T-helper 2 cell treated with Interferon-gamma antibody and Interleukin-4, amounts not matched to agents 5 μg/mL and 100 μg/mL, for 36 hours (primary cell): ENCODE data around the gene NAMPT.
A peak's percentile ranks its signal among the peaks of the same experiment; 100 is the strongest.
"Not testable (repeated sequence)": the region's sequence is repeated elsewhere in the genome, so short reads cannot be mapped to it uniquely, and the experiment has no call there.

Experiments used
- DNase-seq: peaks from one replicate; pipeline ENCODE4 v3.0.0; 2021; ENCODE audit warnings: low spot score
- H3K27ac Mint-ChIP-seq: one replicate; pipeline ENCODE4 v1.8.0; 2021; ENCODE audit warnings: mild to moderate bottlenecking, mixed read lengths
- H3K27me3 Mint-ChIP-seq: one replicate; pipeline ENCODE4 v1.8.0; 2021; ENCODE audit warnings: low read depth, mixed read lengths
- H3K36me3 Mint-ChIP-seq: one replicate; pipeline ENCODE4 v1.8.0; 2021; ENCODE audit warnings: low read depth, mixed read lengths
- H3K4me1 Mint-ChIP-seq: one replicate; pipeline ENCODE4 v1.8.0; 2021; ENCODE audit warnings: low read depth, mixed read lengths
- H3K4me3 Mint-ChIP-seq: one replicate; pipeline ENCODE4 v1.8.0; 2022; ENCODE audit warnings: mild to moderate bottlenecking, moderate library complexity, mixed read lengths
- H3K9me3 Mint-ChIP-seq: one replicate; pipeline ENCODE4 v1.8.0; 2021; ENCODE audit warnings: mixed read lengths

Gene NAMPT

DNA sequence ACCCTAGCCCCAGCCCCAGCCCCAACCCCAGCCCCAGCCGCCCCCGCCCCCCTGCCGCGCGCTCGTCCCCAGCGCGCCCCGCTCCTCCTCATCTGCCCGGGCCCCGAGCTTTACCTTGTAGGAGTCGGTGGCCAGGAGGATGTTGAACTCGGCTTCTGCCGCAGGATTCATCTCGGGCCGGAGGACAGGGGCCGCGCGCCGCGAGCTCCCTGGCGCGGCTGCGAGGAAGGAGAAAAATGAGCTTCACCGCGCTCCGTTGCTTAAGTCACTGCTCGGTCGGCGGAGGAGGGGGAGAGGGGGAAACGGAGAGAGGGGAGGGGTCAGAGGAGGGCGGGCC lies at the start of gene NAMPT:
NAMPT (minus strand) TSS at position 270 of the 337 bp plus-strand sequence; CDS start at position 171, 99 bp downstream.
- no peaks in the 10 kb centered on the region for H3K27me3 Mint-ChIP-seq
- H3K27ac Mint-ChIP-seq: peak within 1 kb of the TSS; percentile 98
- no peaks in the 10 kb centered on the region for H3K9me3 Mint-ChIP-seq
- H3K36me3 Mint-ChIP-seq: peaks cover 10% of the 10 kb centered on the region
- no peak for DNase-seq
- H3K4me1 Mint-ChIP-seq: peaks cover 42% of the 10 kb centered on the region
- H3K4me3 Mint-ChIP-seq: peak within 1 kb of the TSS; percentile 96

DNA sequence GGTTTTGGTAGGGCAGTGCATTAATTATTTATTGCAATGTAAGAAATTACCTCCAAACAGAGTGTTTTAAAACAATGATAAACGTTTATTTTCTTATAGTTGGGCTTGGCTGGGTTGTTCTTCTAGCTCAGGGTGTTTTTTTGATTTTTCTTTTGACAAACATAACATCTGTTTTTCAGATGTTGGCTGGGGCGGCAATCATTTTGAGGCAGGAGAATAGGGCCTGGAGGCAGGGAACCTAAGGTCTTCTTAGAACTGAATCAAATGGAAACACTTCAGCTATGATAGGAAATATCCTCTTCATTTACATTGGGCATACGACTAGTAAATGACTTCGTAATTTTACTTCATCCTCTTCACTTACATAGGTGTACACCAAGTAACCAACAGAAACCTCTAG lies 47.4 kb upstream of the NAMPT start:
- H3K27ac Mint-ChIP-seq: no peak overlapping the region
- H3K4me3 Mint-ChIP-seq: no peak overlapping the region
- DNase-seq: no peak
- H3K36me3 Mint-ChIP-seq: peaks cover 2% of the 10 kb centered on the region
- H3K4me1 Mint-ChIP-seq: peaks cover 1% of the 10 kb centered on the region
- H3K27me3 Mint-ChIP-seq: peaks cover 3% of the 10 kb centered on the region
- peaks cover 3% of the 10 kb centered on the region for H3K9me3 Mint-ChIP-seq

DNA sequence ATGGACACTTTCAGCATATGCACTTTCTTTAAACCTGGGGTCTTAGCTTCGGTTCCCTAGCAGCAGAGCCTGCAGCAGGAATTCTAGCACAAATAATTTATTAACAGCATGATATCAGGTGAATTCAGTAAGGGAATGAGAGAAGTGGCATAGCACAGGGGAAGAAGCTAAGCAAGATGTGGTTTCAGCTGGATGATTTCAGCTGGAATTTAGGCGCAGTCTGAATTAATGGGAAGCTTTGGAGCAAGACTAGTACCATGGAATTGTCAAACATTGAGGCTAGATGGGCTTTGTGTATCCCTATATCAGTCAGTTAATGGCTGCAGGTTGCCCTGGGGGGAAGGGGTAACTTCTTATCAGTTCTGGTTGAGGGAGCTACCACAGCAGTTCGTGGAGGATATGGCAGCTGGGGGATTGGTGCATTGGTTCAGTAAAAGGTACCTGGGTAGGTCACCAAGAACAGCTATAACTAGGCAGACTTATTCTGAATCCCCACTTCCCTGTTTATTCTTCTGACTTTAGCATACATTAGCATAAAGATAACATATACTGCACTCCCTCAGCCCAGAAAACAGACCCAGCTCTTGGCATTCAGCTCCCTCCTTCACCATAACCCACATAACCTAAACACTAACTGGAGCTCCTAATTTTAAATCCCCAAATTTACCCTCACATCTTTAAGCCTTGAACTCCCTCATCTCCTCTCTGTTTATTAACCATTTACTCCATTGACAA lies 46.8 kb upstream of the NAMPT start:
- no peak overlapping the region for H3K27ac Mint-ChIP-seq
- peaks cover 1% of the 10 kb centered on the region for H3K4me1 Mint-ChIP-seq
- H3K4me3 Mint-ChIP-seq: no peak overlapping the region
- DNase-seq: no peak
- no peaks in the 10 kb centered on the region for H3K9me3 Mint-ChIP-seq
- H3K36me3 Mint-ChIP-seq: no peaks in the 10 kb centered on the region
- H3K27me3 Mint-ChIP-seq: peaks cover 3% of the 10 kb centered on the region

DNA sequence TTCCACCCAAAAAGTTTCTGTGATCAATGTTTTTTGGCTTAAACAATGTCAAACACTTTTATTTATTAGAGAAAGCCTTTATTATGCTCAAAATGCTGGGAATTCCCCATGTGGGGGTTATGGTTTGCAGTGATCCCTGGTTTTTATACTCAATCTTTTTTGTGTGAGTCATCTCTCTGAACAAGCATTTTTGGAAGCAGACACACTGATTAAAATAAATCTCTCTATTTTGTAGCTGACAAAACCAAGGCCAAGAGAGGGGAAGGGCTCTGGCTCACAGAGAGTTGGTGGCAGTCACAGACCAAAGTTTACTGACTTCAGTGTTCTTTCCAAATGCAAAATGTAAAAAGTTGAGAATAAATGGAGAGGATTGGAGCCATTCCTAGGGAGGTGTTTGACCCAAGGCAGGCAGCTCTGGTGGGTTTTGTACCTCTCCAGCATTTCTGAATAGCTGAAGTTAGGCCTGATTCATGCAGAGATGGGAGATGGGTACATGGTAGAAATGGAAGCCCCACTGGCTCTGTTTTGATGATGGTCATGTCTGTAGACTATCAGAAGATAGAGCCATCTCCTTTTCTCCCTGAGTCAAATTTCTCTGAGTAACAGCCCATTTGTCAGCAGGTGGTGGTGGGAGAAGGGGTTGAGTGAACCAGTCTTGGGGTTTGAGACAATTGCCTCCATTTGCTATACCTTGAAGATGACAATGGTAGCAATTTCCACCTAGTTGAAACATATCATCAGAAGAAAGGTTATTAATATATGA lies 45.4 kb upstream of the NAMPT start:
- peaks cover 3% of the 10 kb centered on the region for H3K27me3 Mint-ChIP-seq
- H3K4me3 Mint-ChIP-seq: no peak overlapping the region
- H3K27ac Mint-ChIP-seq: no peak overlapping the region
- H3K4me1 Mint-ChIP-seq: peaks cover 1% of the 10 kb centered on the region
- DNase-seq: peak; percentile 23
- no peaks in the 10 kb centered on the region for H3K9me3 Mint-ChIP-seq
- no peaks in the 10 kb centered on the region for H3K36me3 Mint-ChIP-seq

DNA sequence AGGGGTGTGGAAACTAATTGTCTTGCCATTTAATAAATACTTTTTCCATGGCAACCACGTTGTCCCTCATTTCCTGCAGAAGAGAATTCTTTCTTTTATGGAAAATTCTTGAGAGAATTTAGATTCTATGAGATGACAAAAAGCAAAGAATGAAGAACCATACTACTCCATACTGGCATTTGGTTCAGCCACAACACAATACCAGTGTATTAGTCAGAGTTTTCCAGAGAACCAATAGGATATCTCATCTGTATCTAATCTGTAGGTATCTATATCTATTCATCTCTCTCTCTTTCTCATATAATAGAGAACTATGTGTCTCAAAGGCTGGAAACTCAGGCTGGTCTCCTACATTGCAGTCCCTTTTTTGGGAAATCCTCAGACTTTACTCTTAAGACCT lies 44.6 kb upstream of the NAMPT start:
- Mint-ChIP-seq H3K36me3 (no peaks in the 10 kb centered on the region), H3K27ac (no peak overlapping the region)
- DNase-seq: no peak

DNA sequence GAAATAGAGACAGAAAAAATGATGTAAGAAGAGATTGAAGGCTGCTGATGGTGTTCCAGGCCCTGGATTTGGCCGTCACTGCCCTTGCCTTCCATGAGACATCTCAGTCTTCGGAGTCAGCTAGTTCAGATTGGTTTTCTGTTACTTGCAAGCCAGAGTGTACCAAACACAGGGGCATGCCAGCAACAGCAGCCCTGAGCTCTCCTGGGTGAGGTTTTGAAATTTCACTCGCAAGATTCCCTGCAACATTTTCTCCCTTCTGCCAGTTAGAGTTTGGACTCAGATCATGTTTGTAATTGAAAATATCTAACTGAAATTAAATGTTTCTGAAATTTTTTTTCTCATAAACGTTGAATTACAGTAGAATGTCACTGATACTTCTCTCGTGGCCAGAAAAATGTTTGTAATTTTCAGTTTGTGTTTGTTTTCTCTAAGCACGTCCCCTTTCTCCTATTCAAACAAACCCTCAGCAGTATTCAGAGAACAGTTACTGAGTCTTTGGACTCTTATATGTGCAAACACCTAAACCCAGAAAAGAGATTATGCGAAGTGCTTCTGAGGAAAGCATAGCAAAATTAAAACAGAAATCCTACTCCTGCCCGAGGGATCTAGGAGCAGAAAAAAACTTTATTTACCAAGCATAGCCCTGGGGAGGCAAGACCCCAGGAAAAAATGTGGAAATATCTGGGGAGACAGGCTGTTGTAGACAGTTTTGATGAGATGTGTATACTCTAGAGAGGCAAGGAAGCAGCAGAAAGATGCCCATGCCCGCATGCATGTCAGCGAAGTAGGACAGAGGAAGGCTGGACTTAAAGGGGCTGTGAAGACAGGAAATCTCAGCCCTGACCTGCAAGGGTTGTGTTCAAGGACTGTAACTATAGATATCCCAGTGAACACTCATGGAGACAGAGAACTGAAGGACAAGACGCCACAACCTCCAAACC lies 43.0 kb upstream of the NAMPT start:
- Mint-ChIP-seq H3K27me3 (peaks cover 3% of the 10 kb centered on the region), H3K36me3 (no peaks in the 10 kb centered on the region)

More for the DNA sequence above, 44.6 kb upstream of the NAMPT start:
- Mint-ChIP-seq H3K4me3 (no peak overlapping the region), H3K27me3 (peaks cover 3% of the 10 kb centered on the region), H3K9me3 (no peaks in the 10 kb centered on the region), H3K4me1 (peaks cover 1% of the 10 kb centered on the region)

DNA sequence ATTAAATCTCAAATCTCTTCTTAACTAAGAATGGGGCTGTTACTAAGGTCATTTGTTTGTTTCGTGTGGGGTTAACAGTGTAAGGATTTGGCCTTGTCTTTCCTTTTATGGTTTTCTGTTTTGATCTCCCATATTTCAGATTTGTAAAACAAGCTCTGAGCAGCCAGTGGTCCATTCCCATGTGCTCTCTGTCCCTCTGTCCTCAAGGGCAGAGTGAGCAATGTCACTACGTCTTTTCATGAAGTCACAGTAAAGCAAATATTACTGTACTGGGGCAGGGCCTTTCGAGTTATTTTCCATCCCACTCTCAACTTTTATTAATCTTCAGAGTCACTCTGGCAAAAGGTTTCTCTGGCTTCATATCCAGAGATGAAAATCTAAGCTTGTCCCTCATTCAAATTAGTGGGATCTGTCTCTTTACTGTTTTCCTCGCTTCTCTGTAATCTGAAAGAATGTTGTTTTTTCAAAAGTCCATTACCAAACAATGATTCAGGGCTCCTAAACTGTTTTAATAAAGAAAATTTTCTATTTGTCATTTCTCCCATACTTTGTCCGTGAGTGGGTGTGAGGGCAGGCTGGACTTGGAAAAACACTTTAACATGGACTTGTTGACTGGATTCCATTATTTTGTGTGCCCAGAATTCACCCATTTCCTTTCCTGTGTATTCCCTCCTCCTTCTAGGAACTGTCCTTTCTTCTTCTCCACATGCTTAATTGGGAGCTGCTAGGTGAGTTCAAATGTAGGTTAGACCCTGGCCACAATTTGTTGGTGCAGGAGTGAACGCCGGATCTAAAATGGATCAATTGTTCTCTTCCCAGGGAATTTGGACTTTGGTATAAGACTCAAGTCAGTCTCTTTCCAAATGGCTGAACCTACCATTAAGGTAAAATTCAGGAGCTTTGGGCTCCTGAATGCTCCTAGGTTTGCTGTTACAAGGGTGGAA lies 42.1 kb upstream of the NAMPT start:
- peaks cover 5% of the 10 kb centered on the region for H3K9me3 Mint-ChIP-seq
- H3K36me3 Mint-ChIP-seq: no peaks in the 10 kb centered on the region
- H3K4me3 Mint-ChIP-seq: no peak overlapping the region
- no peak overlapping the region for H3K27ac Mint-ChIP-seq
- no peaks in the 10 kb centered on the region for H3K4me1 Mint-ChIP-seq
- H3K27me3 Mint-ChIP-seq: peaks cover 10% of the 10 kb centered on the region
- no peak for DNase-seq

More for the DNA sequence above, 43.0 kb upstream of the NAMPT start:
- no peaks in the 10 kb centered on the region for H3K9me3 Mint-ChIP-seq
- no peak for DNase-seq
- H3K27ac Mint-ChIP-seq: no peak overlapping the region
- no peak overlapping the region for H3K4me3 Mint-ChIP-seq
- peaks cover under 1% of the 10 kb centered on the region for H3K4me1 Mint-ChIP-seq

DNA sequence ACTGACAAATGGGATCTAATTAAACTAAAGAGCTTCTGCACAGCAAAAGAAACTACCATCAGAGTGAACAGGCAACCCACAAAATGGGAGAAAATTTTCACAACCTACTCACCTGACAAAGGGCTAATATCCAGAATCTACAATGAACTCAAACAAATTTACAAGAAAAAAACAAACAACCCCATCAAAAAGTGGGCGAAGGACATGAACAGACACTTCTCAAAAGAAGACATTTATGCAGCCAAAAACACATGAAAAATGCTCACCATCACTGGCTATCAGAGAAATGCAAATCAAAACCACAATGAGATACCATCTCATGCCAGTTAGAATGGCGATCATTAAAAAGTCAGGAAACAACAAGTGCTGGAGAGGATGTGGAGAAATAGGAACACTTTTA lies 39.7 kb upstream of the NAMPT start:
- H3K4me3 Mint-ChIP-seq, DNase-seq, H3K27ac Mint-ChIP-seq, H3K4me1 Mint-ChIP-seq, H3K9me3 Mint-ChIP-seq, H3K36me3 Mint-ChIP-seq: not testable (repeated sequence)
- peaks cover 16% of the 10 kb centered on the region for H3K27me3 Mint-ChIP-seq

DNA sequence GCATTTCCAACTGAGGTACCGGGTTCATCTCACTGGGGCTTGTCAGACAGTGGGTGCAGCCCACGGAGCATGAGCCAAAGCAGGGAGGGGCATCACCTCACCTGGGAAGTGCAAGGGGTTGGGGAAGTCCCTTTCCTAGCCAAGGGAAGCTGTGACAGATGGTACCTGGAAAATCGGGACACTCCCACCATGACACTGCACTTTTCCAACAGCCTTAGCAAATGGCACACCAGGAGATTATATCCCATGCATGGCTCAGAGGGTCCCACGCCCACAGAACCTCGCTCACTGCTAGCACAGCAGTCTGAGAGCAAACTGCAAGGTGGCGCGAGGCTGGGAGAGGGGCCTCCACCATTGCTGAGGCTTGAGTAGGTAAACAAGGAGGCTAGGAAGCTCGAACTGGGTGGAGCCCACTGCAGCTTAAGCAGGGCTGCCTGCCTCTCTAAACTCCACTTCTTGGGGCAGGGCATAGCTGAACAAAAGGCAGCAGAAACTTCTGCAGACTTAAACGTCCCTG lies 35.5 kb upstream of the NAMPT start:
- not testable (repeated sequence) for H3K27ac Mint-ChIP-seq, H3K9me3 Mint-ChIP-seq, DNase-seq, H3K4me1 Mint-ChIP-seq, H3K4me3 Mint-ChIP-seq, H3K36me3 Mint-ChIP-seq
- peaks cover 15% of the 10 kb centered on the region for H3K27me3 Mint-ChIP-seq

DNA sequence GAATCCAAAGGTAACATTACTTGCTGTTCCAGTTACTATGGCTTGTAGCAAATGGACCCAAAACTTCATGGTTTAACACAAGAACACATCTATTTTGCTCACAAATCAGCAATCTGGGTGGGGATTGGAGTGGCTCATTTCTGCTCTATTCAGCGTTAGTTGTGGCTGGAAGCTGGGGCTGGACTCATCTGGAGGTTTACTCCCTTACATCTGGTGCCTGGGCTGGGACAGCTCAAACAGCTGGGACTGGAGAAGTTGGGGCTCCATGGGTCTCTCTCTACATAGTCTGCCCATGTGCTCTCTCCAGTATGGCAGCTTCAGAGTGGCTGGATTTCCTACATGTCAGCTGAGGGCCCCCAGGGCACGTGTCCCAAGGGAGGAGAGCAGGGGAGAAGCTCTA lies 33.7 kb upstream of the NAMPT start:
- Mint-ChIP-seq H3K4me3 (no peak overlapping the region), H3K36me3 (no peaks in the 10 kb centered on the region), H3K9me3 (peaks cover 10% of the 10 kb centered on the region), H3K27me3 (peaks cover 15% of the 10 kb centered on the region), H3K4me1 (peaks cover 10% of the 10 kb centered on the region), H3K27ac (no peak overlapping the region)
- DNase-seq: no peak

DNA sequence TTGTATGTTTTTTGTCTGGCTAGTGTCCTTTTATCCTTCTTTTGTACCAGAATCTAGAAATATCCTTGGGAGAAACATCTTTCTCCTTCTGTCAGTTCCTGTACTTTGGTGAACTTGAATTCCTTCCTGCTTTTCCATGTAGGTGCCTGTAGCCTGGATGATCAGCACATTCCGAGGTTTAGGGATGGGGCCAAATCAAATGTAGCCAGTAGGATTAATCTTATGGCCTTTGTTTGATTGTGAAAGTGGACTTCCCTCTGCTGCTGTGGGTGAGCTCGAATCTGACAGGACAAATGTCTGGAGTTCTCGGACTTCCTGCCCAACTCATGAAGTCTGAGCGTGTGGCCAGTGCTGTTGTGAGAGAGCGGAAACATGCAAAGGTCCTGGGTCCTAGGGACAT lies 33.2 kb upstream of the NAMPT start:
- H3K4me1 Mint-ChIP-seq: peaks cover 10% of the 10 kb centered on the region
- no peak overlapping the region for H3K27ac Mint-ChIP-seq
- peaks cover 10% of the 10 kb centered on the region for H3K9me3 Mint-ChIP-seq
- H3K27me3 Mint-ChIP-seq: peaks cover 15% of the 10 kb centered on the region
- H3K4me3 Mint-ChIP-seq: no peak overlapping the region
- DNase-seq: no peak
- no peaks in the 10 kb centered on the region for H3K36me3 Mint-ChIP-seq

DNA sequence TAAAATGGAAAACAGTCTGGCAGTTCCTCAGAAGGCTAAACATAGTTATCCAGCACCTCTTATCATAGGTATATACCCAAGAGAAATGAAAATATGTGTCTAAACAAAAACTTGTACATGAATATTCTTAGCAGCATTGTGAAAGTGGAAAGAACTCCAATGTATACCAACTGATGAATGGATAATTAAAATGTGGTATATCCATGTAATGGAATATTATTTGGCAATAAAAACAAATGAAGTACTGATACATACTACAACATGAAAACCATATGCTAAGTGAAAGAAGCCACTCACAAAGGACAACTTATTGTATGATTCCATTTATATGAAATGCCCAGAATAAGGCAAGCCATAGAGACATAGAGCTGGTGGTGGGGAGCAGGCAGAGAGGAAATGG lies 32.2 kb upstream of the NAMPT start:
- Mint-ChIP-seq H3K4me1 (peaks cover 10% of the 10 kb centered on the region), H3K9me3 (peaks cover 5% of the 10 kb centered on the region), H3K36me3 (no peaks in the 10 kb centered on the region), H3K27ac (no peak overlapping the region), H3K4me3 (no peak overlapping the region), H3K27me3 (peaks cover 9% of the 10 kb centered on the region)
- DNase-seq: no peak

DNA sequence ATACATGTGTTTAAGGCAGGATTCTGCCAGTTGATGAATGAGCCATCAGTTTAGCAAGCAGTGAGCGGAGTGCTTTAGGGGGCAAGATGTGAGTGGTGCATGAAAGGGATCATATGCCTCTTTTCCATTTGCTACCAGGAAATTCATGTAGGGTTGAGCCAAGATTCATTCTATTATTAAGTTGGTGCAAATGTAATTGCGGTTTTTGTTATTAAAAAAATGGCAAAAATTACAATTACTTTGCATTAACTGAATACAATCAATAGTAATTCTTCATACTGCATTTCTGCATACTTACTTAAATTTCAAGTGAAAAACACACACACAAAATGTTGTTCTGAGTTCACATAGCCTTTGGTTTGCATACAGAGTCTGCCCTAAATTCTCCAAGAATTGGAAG lies 30.1 kb upstream of the NAMPT start:
- Mint-ChIP-seq H3K27me3 (peaks cover 5% of the 10 kb centered on the region), H3K4me1 (peaks cover 10% of the 10 kb centered on the region), H3K36me3 (no peaks in the 10 kb centered on the region), H3K4me3 (no peak overlapping the region), H3K9me3 (no peaks in the 10 kb centered on the region), H3K27ac (no peak overlapping the region)
- DNase-seq: no peak
